COLO668 (cell line): ENCODE data around the gene NPY.
"Not testable (repeated sequence)": the region's sequence is repeated elsewhere in the genome, so short reads cannot be mapped to it uniquely, and the experiment has no call there.

Source experiments
- DNase-seq: peaks from one replicate; lab custom pipeline; 2025; ENCODE audit not compliant: unreplicated experiment; lab: John Stamatoyannopoulos, UW

The NPY gene

DNA sequence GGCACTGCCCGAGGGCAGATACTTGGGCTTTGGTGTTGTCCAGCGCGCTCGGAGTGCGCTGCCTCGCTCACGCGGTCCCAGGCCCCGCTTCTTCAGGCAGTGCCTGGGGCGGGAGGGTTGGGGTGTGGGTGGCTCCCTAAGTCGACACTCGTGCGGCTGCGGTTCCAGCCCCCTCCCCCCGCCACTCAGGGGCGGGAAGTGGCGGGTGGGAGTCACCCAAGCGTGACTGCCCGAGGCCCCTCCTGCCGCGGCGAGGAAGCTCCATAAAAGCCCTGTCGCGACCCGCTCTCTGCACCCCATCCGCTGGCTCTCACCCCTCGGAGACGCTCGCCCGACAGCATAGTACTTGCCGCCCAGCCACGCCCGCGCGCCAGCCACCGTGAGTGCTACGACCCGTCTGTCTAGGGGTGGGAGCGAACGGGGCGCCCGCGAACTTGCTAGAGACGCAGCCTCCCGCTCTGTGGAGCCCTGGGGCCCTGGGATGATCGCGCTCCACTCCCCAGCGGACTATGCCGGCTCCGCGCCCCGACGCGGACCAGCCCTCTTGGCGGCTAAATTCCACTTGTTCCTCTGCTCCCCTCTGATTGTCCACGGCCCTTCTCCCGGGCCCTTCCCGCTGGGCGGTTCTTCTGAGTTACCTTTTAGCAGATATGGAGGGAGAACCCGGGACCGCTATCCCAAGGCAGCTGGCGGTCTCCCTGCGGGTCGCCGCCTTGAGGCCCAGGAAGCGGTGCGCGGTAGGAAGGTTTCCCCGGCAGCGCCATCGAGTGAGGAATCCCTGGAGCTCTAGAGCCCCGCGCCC, at the start of gene NPY:
NPY (plus strand) TSS at position 294 of the 802 bp plus-strand sequence. CDS start 1,051 bp downstream, outside the sequence.
- DNase-seq = peak; percentile 71

GRCh38 chr7:24239260-24239659, 44.7 kb upstream of the NPY start:
- no peak for DNase-seq

- no peak for DNase-seq
These were observed 42.8 kb upstream of the NPY start for GRCh38 chr7:24241206-24241605.

GRCh38 chr7:24244554-24244953, 39.4 kb upstream of the NPY start:
- no peak for DNase-seq

- DNase-seq = no peak
These were observed 38.6 kb upstream of the NPY start for GRCh38 chr7:24245362-24245761.

DNA sequence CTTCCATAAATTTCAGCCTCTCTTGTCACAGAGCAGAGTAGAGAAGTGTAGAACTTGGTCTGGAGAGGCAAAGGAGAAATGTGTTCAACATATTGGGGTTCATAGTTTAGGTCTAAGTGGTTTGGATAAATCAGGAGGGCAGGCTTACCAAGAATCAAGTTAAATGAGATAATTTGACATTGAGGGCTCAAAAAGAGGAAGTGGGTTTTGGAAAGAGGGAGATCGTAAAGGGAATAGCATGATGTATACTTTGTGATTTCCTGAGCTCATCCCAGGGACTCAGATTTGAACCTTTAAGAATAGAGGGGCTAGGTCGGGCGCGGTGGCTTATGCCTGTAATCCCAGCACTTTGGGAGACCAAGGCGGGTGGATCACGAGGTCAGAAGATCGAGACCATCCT, 34.7 kb upstream of the NPY start:
- DNase-seq = no peak

DNA sequence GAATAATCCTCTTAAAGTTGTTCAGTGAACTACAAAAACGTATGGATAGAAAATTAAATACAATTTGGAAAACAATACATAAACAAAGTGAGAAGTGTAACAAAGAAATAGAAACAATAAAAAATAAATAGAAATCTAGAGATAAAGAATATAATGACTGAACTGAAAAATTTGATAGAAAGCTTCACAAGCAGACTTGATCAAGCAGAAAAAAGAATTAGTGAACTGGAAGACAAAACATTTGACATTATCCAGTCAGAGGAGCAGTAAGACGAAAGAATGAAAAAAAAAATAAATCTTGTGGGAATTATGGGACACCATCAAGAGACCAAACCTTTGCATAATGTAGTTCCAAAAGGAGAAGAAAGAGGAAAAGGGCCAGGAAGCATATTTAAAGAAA, 32.4 kb upstream of the NPY start:
- DNase-seq = no peak

GRCh38 chr7:24255139-24255538, 28.9 kb upstream of the NPY start:
- DNase-seq = no peak

DNA sequence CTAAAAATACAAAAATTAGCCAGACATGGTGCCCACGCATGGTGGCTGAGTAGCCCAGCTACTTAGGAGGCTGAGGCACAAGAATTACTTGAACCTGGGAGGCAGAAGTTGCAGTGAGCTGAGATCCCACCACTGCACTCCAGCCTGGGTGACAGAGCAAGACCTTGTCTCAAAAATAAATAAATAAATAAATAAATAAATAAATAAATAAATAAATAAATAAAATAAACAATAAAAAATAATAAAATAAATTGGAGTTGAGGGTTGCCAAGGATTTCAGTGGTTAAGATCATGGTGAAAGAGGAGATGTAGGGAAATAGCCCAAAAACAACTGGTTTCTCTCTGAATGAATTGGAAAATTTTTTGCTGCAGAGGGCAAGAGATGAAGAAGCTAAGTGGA, 25.7 kb upstream of the NPY start:
- not testable (repeated sequence) for DNase-seq

GRCh38 chr7:24271938-24272337, 12.1 kb upstream of the NPY start:
- DNase-seq = no peak

- no peak for DNase-seq
These were observed 4.5 kb upstream of the NPY start for GRCh38 chr7:24279512-24279911.

GRCh38 chr7:24283554-24283896, 465 bp upstream of the NPY start:
- no peak for DNase-seq

- DNase-seq = no peak
These were observed 913 bp downstream of the NPY start for GRCh38 chr7:24284699-24285506.

DNA sequence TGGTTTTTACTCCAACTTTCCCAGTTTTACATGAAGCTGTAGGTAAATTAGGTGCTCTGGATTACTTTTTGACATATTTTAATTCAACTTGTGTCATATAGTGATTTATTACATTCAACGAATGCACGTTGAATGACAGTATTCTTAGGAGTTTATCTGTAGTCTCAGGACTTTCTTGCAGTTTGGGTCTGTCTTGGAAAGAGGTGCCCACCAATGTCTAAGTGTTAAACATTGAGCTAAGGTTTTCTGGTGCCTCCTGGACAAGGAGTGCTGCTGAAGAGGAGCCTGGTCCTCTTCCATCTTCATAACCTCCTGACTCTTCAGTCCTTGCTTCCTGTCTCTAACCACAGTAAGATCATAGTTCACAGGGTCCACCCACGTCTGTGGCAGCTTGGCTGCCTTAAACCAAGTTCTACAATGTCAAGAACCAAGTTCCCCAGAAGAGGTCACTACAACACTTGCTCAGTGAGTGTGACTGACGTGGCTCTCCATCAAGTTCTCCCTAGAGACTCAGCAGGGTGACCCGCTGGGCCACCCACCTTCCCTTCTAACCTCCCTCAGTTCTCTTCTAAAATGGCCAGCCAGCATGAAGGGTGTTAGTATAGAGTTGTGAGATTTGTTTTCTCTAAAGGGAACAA, 6.1 kb downstream of the NPY start:
- peak; percentile 56 for DNase-seq

- no peak for DNase-seq
These were observed 7.3 kb downstream of the NPY start for GRCh38 chr7:24291271-24291670.

DNA sequence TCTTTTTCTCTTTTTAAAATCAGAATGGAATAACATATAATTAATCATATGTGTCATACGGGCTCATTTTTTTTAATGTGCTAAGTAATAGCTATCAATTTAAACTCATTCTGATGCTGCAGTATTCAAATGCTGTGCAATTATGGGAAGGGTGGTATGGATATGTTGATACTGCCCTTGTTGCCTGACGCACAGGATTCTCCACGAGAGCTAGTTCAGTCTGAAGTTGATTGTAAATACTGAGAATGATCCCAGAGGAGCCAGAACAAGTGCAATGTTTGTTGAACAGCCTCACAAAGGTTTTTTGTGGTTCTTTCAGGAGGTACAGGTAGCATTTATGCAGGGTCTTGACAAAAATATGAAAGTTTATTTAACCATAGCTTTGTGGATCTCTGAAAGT, 13.4 kb downstream of the NPY start:
- DNase-seq = peak; percentile 37

DNA sequence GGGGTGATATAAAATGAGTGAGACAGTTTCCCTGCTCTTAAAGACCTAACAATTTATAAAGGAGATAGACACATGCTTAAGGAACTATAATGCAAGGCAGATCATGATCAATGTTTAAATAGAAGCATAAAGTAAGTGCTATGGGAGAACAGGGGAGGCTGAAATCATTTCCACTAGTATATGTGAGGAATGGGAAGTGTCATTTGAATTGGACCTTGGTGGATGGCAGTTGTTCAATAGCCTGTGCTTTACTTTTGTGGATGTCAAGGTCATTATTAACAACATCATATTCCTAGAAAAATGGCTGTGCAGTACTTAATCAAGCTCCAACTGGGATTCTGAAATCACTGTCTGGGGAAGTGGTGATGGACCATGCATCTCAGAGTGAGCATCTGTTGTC, 14.7 kb downstream of the NPY start:
- no peak for DNase-seq

DNA sequence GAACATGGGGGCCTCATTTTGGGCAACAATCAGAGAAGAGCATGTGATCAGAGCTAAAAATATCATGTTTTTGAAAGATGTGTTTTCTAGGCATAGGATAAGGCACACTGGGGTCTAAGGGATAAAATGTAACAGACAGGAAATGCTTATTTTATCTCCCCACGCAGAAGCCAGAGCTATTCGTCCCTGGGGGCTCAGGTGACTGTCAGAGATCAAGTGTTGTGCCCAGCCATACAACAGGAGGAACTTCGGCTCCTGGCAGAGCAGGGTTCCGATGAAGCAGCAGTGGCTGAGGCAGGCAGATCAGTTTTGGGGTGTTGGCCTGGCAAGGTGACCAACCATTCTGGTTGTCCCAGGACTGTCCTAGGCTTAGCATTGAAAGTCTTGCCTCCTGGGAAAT, 15.2 kb downstream of the NPY start:
- no peak for DNase-seq

- no peak for DNase-seq
These were observed 17.7 kb downstream of the NPY start for GRCh38 chr7:24301703-24302102.

DNA sequence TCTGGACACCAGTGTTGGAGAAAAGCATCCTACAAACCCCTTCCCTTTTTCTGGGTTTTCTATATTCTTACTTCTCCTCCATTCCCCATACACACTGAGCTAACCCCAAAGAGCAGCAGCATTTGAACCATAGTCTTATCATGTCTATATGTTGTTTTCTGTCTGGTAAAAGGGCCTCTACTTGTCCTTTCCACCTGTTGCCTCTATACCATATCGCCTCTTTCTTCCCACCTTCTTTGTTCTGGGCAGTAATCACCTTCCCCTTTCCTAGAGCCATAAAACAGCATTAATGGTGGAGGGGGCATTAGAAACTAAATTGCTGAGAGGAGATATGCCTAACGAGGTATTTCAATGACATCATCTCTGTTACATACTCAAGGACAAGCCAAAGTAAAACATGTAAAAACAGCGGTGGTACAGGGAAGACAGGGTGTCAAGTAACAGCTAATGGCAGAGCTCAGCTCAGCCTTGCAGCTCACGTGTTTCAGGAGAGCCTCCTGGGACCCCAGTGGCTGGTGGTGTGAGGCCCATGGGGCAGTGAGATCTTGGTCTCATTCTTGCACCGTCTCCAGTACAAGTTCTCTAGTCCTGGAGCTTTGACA, 20.6 kb downstream of the NPY start:
- no peak for DNase-seq

GRCh38 chr7:24307326-24307725, 23.3 kb downstream of the NPY start:
- no peak for DNase-seq

DNA sequence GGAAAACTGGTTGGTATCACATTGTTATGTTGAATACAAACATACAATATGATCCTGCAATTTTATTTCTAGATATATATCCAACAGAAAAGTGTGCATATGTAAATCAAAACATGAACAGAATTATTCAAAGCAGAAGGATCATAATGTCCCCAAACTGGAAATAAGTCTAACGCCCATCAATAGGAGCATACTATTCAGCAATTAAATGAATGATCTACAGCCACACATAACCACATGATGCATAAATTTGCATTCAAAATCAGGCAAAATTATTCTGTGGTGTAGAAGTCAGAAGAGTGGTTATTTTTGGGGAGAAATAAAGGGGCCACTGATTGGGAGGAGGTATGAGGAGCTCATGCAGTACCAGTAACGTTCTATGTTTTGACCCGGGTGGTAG, 28.6 kb downstream of the NPY start:
- DNase-seq = no peak
